ENCODE results near the gene LRRC56. TPM values are rescaled to one million over a fixed set of nuclear protein-coding genes. Genes with fewer than 3 reads are reported as not detected.

Gene LRRC56
- total and polyA plus RNA-seq, 4 donors: 0.08 to 0.46 (median 0.20) TPM

DNA sequence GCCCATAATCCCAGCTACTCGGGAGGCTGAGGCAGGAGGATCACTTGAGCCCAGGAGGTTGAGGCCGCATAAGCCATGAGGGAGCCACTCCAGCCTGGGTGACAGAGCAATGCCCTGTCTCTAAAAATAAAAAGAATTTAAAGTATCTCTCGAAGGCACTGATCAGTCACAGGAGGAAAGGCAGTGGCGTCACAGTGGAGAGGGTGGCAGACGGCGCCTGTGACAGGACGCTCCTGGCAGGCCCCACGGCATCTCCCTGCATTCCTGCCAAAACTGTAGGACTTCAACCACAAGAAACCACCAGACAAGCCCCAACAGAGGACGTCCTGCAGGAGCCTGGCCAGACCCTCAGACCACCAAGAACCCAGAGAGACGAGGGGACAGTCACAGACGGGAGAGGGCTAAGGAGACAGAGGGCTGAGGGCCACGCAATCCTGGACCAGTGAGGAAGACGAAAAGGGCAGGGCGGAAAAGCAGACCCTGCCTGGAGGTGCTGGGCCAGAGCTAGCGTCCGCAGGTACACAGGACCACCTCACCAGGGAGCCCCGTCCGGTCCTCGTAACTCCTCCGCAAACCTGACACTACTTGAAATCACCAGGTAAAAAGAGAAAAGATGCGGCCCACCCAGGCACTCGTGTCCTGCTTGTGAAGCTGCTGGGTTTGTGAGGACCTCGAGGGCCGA is 36.2 kb upstream of the LRRC56 start:
- Histone ChIP-seq H3K36me3 (ENCODE audit: control insufficient read depth in 4 of 4, insufficient read depth in 3 of 4, low read depth in 1 of 4, low read length in 3 of 4) (peaks cover 25 to 50% (median 28%) of the 10 kb centered on the region in 4 donors), H3K27ac (ENCODE audit: low read depth in 1 of 2, low read length in 2 of 2) (no peak overlapping the region), H3K4me3 (ENCODE audit: low read depth in 1 of 3, low read length in 3 of 3) (no peak overlapping the region), H3K27me3 (ENCODE audit: control insufficient read depth in 4 of 4, insufficient read depth in 4 of 4, low read length in 3 of 4) (no peaks in the 10 kb centered on the region), H3K4me1 (ENCODE audit: control insufficient read depth in 4 of 4, insufficient read depth in 4 of 4, low read length in 3 of 4) (peaks cover 12 to 25% (median 18%) of the 10 kb centered on the region in 4 donors), H3K9ac (ENCODE audit: low read depth in 1 of 2, low read length in 2 of 2) (no peak overlapping the region), H3K9me3 (ENCODE audit: control insufficient read depth in 4 of 4, low read length in 3 of 4) (no peaks in the 10 kb centered on the region)
- TF ChIP-seq HNF4A (conservative IDR thresholded peaks at IDR 0.05) (no peak), RXRA (IDR thresholded peaks at IDR 0.05) (no peak), GABPA (IDR thresholded peaks at IDR 0.05 in 1 of 2, conservative IDR thresholded peaks at IDR 0.05 in 1 of 2) (no peak), HNF4G (IDR thresholded peaks at IDR 0.05) (no peak), TAF1 (conservative IDR thresholded peaks at IDR 0.05) (no peak), FOXA2 (IDR thresholded peaks at IDR 0.05) (no peak)
- no peak for DNase-seq (ENCODE audit: low spot score)
- WGBS: 96% methylated on average over 24 of the region's 24 CpGs

DNA sequence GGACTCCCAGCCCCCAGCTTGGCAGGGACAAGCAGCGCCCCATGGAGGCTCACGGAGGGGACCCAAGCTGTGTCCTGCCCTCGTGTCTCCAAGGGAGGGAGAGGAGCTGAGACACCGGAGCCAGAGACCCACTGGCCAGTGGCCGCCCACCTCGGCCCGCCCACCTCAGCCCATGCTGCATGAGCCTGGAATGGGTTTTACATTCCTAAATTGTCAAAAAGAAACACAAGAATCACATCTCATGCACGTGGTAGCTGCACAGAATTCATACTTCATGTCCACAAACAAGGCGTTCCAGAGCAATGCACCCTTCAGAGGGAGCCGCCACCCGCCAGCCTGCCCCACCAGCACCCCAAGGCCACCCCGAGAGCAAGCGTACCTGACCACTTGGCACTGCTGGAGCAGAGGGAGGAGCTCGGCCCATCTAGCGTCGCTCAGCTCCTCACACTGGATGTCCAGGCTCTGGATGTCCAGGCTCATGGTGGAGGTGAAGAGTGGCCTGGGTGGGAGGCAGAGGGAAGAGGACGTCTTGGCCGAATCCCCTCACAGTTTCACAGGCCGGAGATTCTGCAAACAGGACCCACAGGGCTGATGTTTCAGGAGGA is 35.5 kb upstream of the LRRC56 start:
- 93% methylated on average over 19 of the region's 19 CpGs for WGBS
- no peak overlapping the region for H3K9ac ChIP-seq (ENCODE audit: low read depth in 1 of 2, low read length in 2 of 2)
- peak; percentile 27 for DNase-seq (ENCODE audit: low spot score)
- peaks cover 12 to 25% (median 18%) of the 10 kb centered on the region in 4 donors for H3K4me1 ChIP-seq (ENCODE audit: control insufficient read depth in 4 of 4, insufficient read depth in 4 of 4, low read length in 3 of 4)
- H3K4me3 ChIP-seq (ENCODE audit: low read depth in 1 of 3, low read length in 3 of 3): no peak overlapping the region
- H3K36me3 ChIP-seq (ENCODE audit: control insufficient read depth in 4 of 4, insufficient read depth in 3 of 4, low read depth in 1 of 4, low read length in 3 of 4): peaks cover 24 to 46% (median 28%) of the 10 kb centered on the region in 4 donors
- TF ChIP-seq EGR1 (IDR thresholded peaks at IDR 0.05; ENCODE audit: low read depth in 2 of 2) (no peak), SP1 (IDR thresholded peaks at IDR 0.05) (no peak), JUND (IDR thresholded peaks at IDR 0.05) (no peak), FOXA2 (IDR thresholded peaks at IDR 0.05) (no peak), RXRA (IDR thresholded peaks at IDR 0.05) (no peak), NR2F2 (IDR thresholded peaks at IDR 0.05) (no peak), RAD21 (IDR thresholded peaks at IDR 0.05) (no peak), FOXA1 (IDR thresholded peaks at IDR 0.05) (no peak), HNF4A (conservative IDR thresholded peaks at IDR 0.05) (no peak), GABPA (IDR thresholded peaks at IDR 0.05 in 1 of 2, conservative IDR thresholded peaks at IDR 0.05 in 1 of 2) (no peak), TAF1 (conservative IDR thresholded peaks at IDR 0.05) (no peak), YY1 (IDR thresholded peaks at IDR 0.05) (no peak)
- TF ChIP-seq, protein P1, sequence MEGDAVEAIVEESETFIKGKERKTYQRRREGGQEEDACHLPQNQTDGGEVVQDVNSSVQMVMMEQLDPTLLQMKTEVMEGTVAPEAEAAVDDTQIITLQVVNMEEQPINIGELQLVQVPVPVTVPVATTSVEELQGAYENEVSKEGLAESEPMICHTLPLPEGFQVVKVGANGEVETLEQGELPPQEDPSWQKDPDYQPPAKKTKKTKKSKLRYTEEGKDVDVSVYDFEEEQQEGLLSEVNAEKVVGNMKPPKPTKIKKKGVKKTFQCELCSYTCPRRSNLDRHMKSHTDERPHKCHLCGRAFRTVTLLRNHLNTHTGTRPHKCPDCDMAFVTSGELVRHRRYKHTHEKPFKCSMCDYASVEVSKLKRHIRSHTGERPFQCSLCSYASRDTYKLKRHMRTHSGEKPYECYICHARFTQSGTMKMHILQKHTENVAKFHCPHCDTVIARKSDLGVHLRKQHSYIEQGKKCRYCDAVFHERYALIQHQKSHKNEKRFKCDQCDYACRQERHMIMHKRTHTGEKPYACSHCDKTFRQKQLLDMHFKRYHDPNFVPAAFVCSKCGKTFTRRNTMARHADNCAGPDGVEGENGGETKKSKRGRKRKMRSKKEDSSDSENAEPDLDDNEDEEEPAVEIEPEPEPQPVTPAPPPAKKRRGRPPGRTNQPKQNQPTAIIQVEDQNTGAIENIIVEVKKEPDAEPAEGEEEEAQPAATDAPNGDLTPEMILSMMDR (IDR thresholded peaks at IDR 0.05; ENCODE audit: low read depth, low read length, missing input control): no peak
- TF ChIP-seq, protein P2, sequence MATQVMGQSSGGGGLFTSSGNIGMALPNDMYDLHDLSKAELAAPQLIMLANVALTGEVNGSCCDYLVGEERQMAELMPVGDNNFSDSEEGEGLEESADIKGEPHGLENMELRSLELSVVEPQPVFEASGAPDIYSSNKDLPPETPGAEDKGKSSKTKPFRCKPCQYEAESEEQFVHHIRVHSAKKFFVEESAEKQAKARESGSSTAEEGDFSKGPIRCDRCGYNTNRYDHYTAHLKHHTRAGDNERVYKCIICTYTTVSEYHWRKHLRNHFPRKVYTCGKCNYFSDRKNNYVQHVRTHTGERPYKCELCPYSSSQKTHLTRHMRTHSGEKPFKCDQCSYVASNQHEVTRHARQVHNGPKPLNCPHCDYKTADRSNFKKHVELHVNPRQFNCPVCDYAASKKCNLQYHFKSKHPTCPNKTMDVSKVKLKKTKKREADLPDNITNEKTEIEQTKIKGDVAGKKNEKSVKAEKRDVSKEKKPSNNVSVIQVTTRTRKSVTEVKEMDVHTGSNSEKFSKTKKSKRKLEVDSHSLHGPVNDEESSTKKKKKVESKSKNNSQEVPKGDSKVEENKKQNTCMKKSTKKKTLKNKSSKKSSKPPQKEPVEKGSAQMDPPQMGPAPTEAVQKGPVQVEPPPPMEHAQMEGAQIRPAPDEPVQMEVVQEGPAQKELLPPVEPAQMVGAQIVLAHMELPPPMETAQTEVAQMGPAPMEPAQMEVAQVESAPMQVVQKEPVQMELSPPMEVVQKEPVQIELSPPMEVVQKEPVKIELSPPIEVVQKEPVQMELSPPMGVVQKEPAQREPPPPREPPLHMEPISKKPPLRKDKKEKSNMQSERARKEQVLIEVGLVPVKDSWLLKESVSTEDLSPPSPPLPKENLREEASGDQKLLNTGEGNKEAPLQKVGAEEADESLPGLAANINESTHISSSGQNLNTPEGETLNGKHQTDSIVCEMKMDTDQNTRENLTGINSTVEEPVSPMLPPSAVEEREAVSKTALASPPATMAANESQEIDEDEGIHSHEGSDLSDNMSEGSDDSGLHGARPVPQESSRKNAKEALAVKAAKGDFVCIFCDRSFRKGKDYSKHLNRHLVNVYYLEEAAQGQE (IDR thresholded peaks at IDR 0.05): no peak
- TF ChIP-seq, protein P3, sequence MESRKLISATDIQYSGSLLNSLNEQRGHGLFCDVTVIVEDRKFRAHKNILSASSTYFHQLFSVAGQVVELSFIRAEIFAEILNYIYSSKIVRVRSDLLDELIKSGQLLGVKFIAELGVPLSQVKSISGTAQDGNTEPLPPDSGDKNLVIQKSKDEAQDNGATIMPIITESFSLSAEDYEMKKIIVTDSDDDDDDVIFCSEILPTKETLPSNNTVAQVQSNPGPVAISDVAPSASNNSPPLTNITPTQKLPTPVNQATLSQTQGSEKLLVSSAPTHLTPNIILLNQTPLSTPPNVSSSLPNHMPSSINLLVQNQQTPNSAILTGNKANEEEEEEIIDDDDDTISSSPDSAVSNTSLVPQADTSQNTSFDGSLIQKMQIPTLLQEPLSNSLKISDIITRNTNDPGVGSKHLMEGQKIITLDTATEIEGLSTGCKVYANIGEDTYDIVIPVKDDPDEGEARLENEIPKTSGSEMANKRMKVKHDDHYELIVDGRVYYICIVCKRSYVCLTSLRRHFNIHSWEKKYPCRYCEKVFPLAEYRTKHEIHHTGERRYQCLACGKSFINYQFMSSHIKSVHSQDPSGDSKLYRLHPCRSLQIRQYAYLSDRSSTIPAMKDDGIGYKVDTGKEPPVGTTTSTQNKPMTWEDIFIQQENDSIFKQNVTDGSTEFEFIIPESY (IDR thresholded peaks at IDR 0.05): no peak
- no peaks in the 10 kb centered on the region for H3K27me3 ChIP-seq (ENCODE audit: control insufficient read depth in 4 of 4, insufficient read depth in 4 of 4, low read length in 3 of 4)
- H3K27ac ChIP-seq (ENCODE audit: low read depth in 1 of 2, low read length in 2 of 2): no peak overlapping the region
- no peaks in the 10 kb centered on the region for H3K9me3 ChIP-seq (ENCODE audit: control insufficient read depth in 4 of 4, low read length in 3 of 4)

Measured in liver (tissue), 9 donors.